Epithelial cell of proximal tubule (primary cell): ENCODE measurements around the gene RPS15. TPM values are rescaled to one million over a fixed set of nuclear protein-coding genes. Genes with fewer than 3 reads are reported as not detected.

Experiments
- DNase-seq: peaks from one replicate; pipeline ENCODE4 v3.0.0-alpha.2; 2011; ENCODE audit warnings: low read depth
- H3K4me3 ChIP-seq: 2 replicates; pipeline ENCODE4 v1.5.1; 2011; ENCODE audit warnings: low read depth, mild to moderate bottlenecking, low read length
- CTCF ChIP-seq: conservative IDR thresholded peaks from 2 replicates; pipeline ENCODE4 v1.5.1; 2012; ENCODE audit warnings: low read depth, mild to moderate bottlenecking, low read length
- total RNA-seq: library from RNA; depleted of rRNA; stranded (reverse); fragments of >200 nt; gene quantifications from 2 replicates; pipeline ENCODE4 v1.2.3, GENCODE V29; 2015

Gene RPS15
- total RNA-seq, 1 donor from 2014 or later, result 3,361 TPM

GRCh38 chr19:1406774-1407527 lies 31.2 kb upstream of the RPS15 start:
- H3K4me3 ChIP-seq, result peak overlapping the region; percentile 73
- DNase-seq, result no peak
- TF ChIP-seq CTCF, result peak; percentile 56

GRCh38 chr19:1407528-1408299 lies 30.5 kb upstream of the RPS15 start, which contains the start of gene DAZAP1:
TSS of gene DAZAP1 (plus strand) at chr19:1407586. CDS start at chr19:1407774, 188 bp downstream.
- DNase-seq, result no peak
- no peak for TF ChIP-seq CTCF
- peak within 1 kb of the TSS; percentile 93 for H3K4me3 ChIP-seq

- peak overlapping the region; percentile 93 for H3K4me3 ChIP-seq
- TF ChIP-seq CTCF, result no peak
- no peak for DNase-seq
Measured at GRCh38 chr19:1408300-1409203, 29.6 kb upstream of the RPS15 start.

GRCh38 chr19:1409204-1410005 lies 28.8 kb upstream of the RPS15 start:
- TF ChIP-seq CTCF, result no peak
- no peak for DNase-seq
- H3K4me3 ChIP-seq, result peak overlapping the region; percentile 93

GRCh38 chr19:1410136-1410786 lies 27.9 kb upstream of the RPS15 start:
- H3K4me3 ChIP-seq, result peak overlapping the region; percentile 93
- no peak for TF ChIP-seq CTCF
- no peak for DNase-seq

- TF ChIP-seq CTCF, result no peak
- peak overlapping the region; percentile 93 for H3K4me3 ChIP-seq
- DNase-seq, result no peak
Measured at GRCh38 chr19:1410789-1411188, 27.4 kb upstream of the RPS15 start.
